AG09309 (cell line): ENCODE measurements around the gene MRRF.

ENCODE experiments used
- DNase-seq: peaks from one replicate; pipeline ENCODE4 v3.0.0-alpha.2; 2010; ENCODE audit warnings: low read depth
- H3K4me3 ChIP-seq: 2 replicates; pipeline ENCODE4 v1.5.1; 2011; ENCODE audit warnings: mild to moderate bottlenecking, low read depth, low read length, moderate library complexity; ENCODE audit not compliant: control insufficient read depth
- CTCF ChIP-seq: IDR thresholded peaks from 2 replicates; pipeline ENCODE4 v1.5.1; 2011; ENCODE audit warnings: mild to moderate bottlenecking, low read depth, low read length, inconsistent platforms; ENCODE audit not compliant: insufficient read depth, control insufficient read depth; ENCODE audit errors: missing control alignments

MRRF gene

GRCh38 chr9:122264360-122265148, at the start of gene MRRF, which contains the start of gene RBM18:
Gene MRRF, plus strand, starts transcription at chr9:122264882. Its CDS starts 6,010 bp downstream, at chr9:122270892.
Gene RBM18, minus strand, starts transcription at chr9:122264840. Its CDS starts 3,348 bp downstream, at chr9:122261492.
- DNase-seq = peak; percentile 55
- no peak for TF ChIP-seq CTCF
- peak within 1 kb of the TSS; percentile 91 for H3K4me3 ChIP-seq

DNA sequence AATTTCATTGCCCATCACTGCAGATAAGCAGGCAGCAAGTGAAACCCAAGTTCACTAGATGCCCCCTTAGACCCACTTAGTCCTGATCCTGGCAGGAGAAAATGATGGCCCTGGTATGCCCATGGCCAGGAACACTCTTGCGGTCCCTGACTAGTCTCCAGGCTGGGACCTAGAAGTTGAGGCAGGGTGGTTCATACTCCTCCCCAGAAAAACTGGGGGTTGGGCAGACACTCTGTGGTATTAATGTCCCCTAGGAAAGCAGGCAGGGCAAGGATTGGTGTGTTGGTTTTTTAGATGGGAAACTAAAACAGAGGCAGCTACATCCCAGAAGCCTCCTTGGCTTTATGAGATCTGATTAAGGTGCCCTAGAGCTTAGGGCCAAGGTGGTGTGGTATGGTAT, 49.0 kb upstream of the MRRF start:
- no peak for DNase-seq
- no peak for TF ChIP-seq CTCF
- no peak overlapping the region for H3K4me3 ChIP-seq

DNA sequence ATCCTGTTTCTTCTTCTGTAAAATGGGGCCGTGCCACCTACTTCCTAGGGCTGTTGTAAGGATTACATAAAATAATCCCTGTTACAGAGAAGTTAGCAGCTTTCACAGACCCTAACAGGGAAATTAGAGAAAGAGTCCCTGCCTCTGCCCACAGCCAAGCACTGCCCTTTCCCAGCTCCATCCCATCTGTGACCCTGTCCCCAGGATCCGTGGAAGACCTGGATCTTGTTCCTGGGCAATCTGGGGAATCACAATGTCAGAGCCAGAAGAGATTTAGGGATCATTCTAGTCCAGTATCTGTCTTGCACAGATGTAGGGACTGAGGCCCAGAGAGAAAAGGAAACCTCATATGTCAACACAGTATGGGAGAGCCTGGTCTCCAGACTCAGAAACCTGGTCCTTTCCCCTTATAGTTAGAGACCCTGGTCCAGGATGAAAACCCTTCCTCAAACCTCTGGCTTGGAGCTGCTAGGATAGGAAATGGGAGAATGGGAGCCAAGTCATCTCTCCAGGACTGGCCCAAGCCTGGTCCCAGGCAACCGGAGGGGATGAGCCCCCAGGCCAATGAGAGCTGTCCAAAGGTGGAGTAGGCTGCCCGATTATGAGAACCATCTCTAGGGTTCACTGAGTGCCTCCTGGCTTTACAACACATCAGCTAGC, 48.4 kb upstream of the MRRF start:
- TF ChIP-seq CTCF = no peak
- DNase-seq = no peak
- no peak overlapping the region for H3K4me3 ChIP-seq

DNA sequence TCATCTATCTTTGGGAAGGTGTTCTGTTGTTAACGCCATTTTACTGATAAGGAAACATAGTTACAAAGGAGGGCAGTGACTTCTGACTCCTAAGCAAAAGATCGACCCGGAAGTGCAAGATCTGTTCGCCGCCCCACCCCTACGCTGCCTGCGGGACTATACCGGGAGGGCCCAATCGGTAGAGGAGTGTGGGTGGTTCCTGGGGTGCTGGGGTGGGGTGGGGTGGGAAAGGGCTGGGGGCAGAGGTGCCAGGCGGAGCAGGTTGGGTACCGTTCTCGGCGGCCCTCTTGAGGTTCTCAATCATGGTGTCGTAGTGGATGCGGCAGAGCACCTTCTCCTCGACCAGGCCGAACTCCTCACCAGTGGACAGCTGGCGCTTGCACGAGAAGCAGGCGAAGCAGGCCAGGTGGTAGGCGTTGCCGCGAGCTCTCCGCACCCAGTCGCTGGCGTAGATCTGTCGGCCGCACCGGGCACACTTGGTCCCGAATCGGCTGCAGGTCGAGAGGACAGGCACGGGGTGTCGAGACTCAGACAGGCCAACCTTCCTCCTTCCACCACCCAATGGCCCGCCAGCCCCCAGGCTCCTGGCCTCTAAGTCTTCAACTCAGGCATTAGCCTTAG, 47.8 kb upstream of the MRRF start:
- TF ChIP-seq CTCF = no peak
- no peak for DNase-seq
- H3K4me3 ChIP-seq = no peak overlapping the region

GRCh38 chr9:122217640-122218039, 47.0 kb upstream of the MRRF start:
- DNase-seq = no peak
- no peak overlapping the region for H3K4me3 ChIP-seq
- no peak for TF ChIP-seq CTCF

DNA sequence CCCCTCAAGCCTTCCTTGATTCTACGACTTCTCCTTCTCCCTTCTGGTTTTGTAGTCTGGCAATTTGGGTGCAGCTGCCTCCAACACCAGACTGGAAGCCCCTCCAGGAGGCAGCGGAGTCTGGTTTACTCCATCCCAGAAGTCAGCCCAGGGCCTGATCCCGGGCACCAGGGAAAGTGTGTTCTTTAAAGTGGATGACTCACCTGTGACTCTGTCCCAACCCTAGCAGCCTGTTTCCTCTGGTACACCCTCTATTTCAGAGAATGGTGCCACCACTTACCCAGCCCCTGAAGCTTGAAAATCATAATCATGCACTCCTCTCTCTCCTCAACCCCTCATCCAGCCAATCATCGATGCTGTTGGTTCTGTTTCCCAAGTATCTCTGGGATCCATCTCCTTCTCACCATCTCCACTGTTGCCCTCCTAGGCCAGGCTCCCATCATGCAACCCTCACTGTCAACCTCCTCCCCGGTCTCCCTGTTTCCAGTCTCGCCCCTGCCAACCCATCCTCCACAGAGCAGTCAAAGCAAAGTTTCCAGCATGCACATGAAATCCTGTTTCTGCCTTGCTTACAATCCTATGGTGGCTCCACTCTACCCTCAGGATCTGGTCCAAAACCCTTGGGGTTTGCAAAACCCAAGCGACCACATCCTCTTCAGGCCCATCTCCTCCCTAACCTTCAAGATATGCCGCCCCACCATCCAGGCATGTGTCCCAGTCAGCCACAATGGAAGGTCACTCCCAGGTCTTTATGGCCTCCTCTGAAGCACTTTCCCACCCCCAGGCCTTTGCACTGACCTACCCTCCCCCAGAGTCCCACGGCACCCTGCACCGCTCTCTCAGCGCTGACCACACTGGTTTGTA, 46.4 kb upstream of the MRRF start:
- no peak for TF ChIP-seq CTCF
- no peak overlapping the region for H3K4me3 ChIP-seq
- DNase-seq = no peak
